Measurements from ENCODE around the gene GMIP.

GRCh38 chr19:19661141-19661674 is 17.8 kb upstream of the GMIP start:
- TF ChIP-seq CTCF (conservative IDR thresholded peaks at IDR 0.05) (no peak), ZFX (IDR thresholded peaks at IDR 0.05) (no peak)
